ENCODE measurements around the gene QSOX2.

QSOX2 gene

GRCh38 chr9:136235171-136235570 is 10.4 kb downstream of the QSOX2 start:
- H3K27ac ChIP-seq = no peak overlapping the region
- no peak for TF ChIP-seq CTCF (IDR thresholded peaks at IDR 0.05; ENCODE audit: low read depth, low read length)
- H3K9me3 ChIP-seq (ENCODE audit: severe bottlenecking) = no peaks in the 10 kb centered on the region
- no peak overlapping the region for H3K4me3 ChIP-seq (ENCODE audit: low read depth, low read length)
- H3K27me3 ChIP-seq (ENCODE audit: insufficient read depth, low read depth, severe bottlenecking) = no peaks in the 10 kb centered on the region
- H3K36me3 ChIP-seq = peaks cover 51% of the 10 kb centered on the region
- no peak for DNase-seq

GRCh38 chr9:136234597-136234996 is 11.0 kb downstream of the QSOX2 start:
- no peaks in the 10 kb centered on the region for H3K27me3 ChIP-seq (ENCODE audit: insufficient read depth, low read depth, severe bottlenecking)
- H3K36me3 ChIP-seq = peaks cover 51% of the 10 kb centered on the region
- no peaks in the 10 kb centered on the region for H3K9me3 ChIP-seq (ENCODE audit: severe bottlenecking)
- no peak for DNase-seq
- H3K27ac ChIP-seq = peak overlapping the region; percentile 88; the same call in 1 of the 2 replicates
- no peak for TF ChIP-seq CTCF (IDR thresholded peaks at IDR 0.05; ENCODE audit: low read depth, low read length)
- no peak overlapping the region for H3K4me3 ChIP-seq (ENCODE audit: low read depth, low read length)

- peaks cover 56% of the 10 kb centered on the region for H3K36me3 ChIP-seq
- H3K27ac ChIP-seq = peak overlapping the region; percentile 88
- no peaks in the 10 kb centered on the region for H3K27me3 ChIP-seq (ENCODE audit: insufficient read depth, low read depth, severe bottlenecking)
- no peak overlapping the region for H3K4me3 ChIP-seq (ENCODE audit: low read depth, low read length)
- TF ChIP-seq CTCF (IDR thresholded peaks at IDR 0.05; ENCODE audit: low read depth, low read length) = no peak
- no peaks in the 10 kb centered on the region for H3K9me3 ChIP-seq (ENCODE audit: severe bottlenecking)
- DNase-seq = no peak
These were observed 11.7 kb downstream of the QSOX2 start for GRCh38 chr9:136233868-136234267.

- no peak for DNase-seq
- H3K27ac ChIP-seq = peak overlapping the region; percentile 88
- no peaks in the 10 kb centered on the region for H3K9me3 ChIP-seq (ENCODE audit: severe bottlenecking)
- peaks cover 58% of the 10 kb centered on the region for H3K36me3 ChIP-seq
- H3K4me3 ChIP-seq (ENCODE audit: low read depth, low read length) = no peak overlapping the region
- no peak for TF ChIP-seq CTCF (IDR thresholded peaks at IDR 0.05; ENCODE audit: low read depth, low read length)
- H3K27me3 ChIP-seq (ENCODE audit: insufficient read depth, low read depth, severe bottlenecking) = no peaks in the 10 kb centered on the region
These were observed 12.2 kb downstream of the QSOX2 start for GRCh38 chr9:136233411-136233810.

GRCh38 chr9:136232969-136233368 is 12.6 kb downstream of the QSOX2 start:
- peak overlapping the region; percentile 88 for H3K27ac ChIP-seq
- DNase-seq = peak; percentile 56
- no peaks in the 10 kb centered on the region for H3K9me3 ChIP-seq (ENCODE audit: severe bottlenecking)
- TF ChIP-seq CTCF (IDR thresholded peaks at IDR 0.05; ENCODE audit: low read depth, low read length) = no peak
- H3K27me3 ChIP-seq (ENCODE audit: insufficient read depth, low read depth, severe bottlenecking) = no peaks in the 10 kb centered on the region
- no peak overlapping the region for H3K4me3 ChIP-seq (ENCODE audit: low read depth, low read length)
- H3K36me3 ChIP-seq = peaks cover 56% of the 10 kb centered on the region

Data from WERI-Rb-1 (cell line).